CD4-positive, alpha-beta T cell (primary cell): ENCODE measurements around the gene ZNF337. TPM values are rescaled to one million over a fixed set of nuclear protein-coding genes. Genes with fewer than 3 reads are reported as not detected.

Experiments
- ATAC-seq: fragments of 200-7000 bp; cut with Tn5 transposase; one replicate; pipeline ENCODE4 v1.10.0; 2022; ENCODE audit warnings: mild to moderate bottlenecking; ENCODE audit not compliant: poor library complexity
- CTCF ChIA-PET: fragments of 350-600 bp; sonication (Branson Sonifier 250); formaldehyde crosslinking; loops from one replicate; lab custom pipeline; 2021; ENCODE audit warnings: antibody characterized with exemption, inconsistent platforms; lab: Charles Lee
- POLR2A ChIA-PET: fragments of 350-600 bp; sonication (Branson Sonifier 250); formaldehyde crosslinking; loops from one replicate; lab custom pipeline; 2021; ENCODE audit warnings: antibody characterized with exemption, inconsistent platforms; lab: Charles Lee
- DNase-seq, 14 experiments: peaks; one replicate each; pipeline ENCODE4 v3.0.0-alpha.2; 2013 to 2020; ENCODE audit warnings: mixed read lengths in 2 of 14
- H3K27ac ChIP-seq, 2 donors: one replicate each; pipeline versions ENCODE4 v1.5.1 to v1.7.0; 2013; ENCODE audit warnings: low read length in 2 of 2, low read depth in 1 of 2, mild to moderate bottlenecking in 1 of 2
- H3K27me3 ChIP-seq, 2 experiments: 1 replicate in 1 of 2; 2 replicates in 1 of 2; pipeline versions ENCODE4 v1.6.1 to v1.7.0; 2013; ENCODE audit warnings: low read length in 2 of 2, control low read depth in 1 of 2, mild to moderate bottlenecking in 1 of 2, moderate library complexity in 1 of 2; ENCODE audit not compliant: insufficient read depth in 2 of 2, control insufficient read depth in 1 of 2
- H3K36me3 ChIP-seq: one replicate; pipeline ENCODE4 v1.6.1; 2013; ENCODE audit warnings: low read length, control low read depth; ENCODE audit not compliant: insufficient read depth
- H3K4me1 ChIP-seq: one replicate; pipeline ENCODE4 v1.6.1; 2013; ENCODE audit warnings: low read length, control low read depth; ENCODE audit not compliant: insufficient read depth
- H3K4me3 ChIP-seq: one replicate; pipeline ENCODE4 v1.5.1; 2013; ENCODE audit warnings: mild to moderate bottlenecking, low read length, moderate library complexity
- H3K9me3 ChIP-seq, 2 experiments: 1 replicate in 1 of 2; 2 replicates in 1 of 2; pipeline versions ENCODE4 v1.6.1 to v1.7.0; 2013; ENCODE audit warnings: low read length in 2 of 2, mild to moderate bottlenecking in 2 of 2, control low read depth in 1 of 2, moderate library complexity in 1 of 2; ENCODE audit not compliant: control insufficient read depth in 1 of 2, insufficient read depth in 1 of 2
- H3K27ac Mint-ChIP-seq: one replicate; pipeline ENCODE4 v1.8.0; 2020; ENCODE audit warnings: mixed read lengths
- H3K27me3 Mint-ChIP-seq: one replicate; pipeline ENCODE4 v1.8.0; 2021; ENCODE audit warnings: mixed read lengths
- H3K36me3 Mint-ChIP-seq: one replicate; pipeline ENCODE4 v1.8.0; 2021; ENCODE audit warnings: low read depth, mixed read lengths
- H3K4me1 Mint-ChIP-seq: one replicate; pipeline ENCODE4 v1.8.0; 2021; ENCODE audit warnings: low read depth, mixed read lengths
- H3K4me3 Mint-ChIP-seq: one replicate; pipeline ENCODE4 v1.8.0; 2020; ENCODE audit warnings: mild to moderate bottlenecking, mixed read lengths
- H3K9me3 Mint-ChIP-seq: one replicate; pipeline ENCODE4 v1.8.0; 2020; ENCODE audit warnings: mixed read lengths
- intact Hi-C, 2 experiments: fragments of 100-400 bp; cut with DNase I in 1 of 2; cut with micrococcal nuclease in 1 of 2; formaldehyde crosslinking; loops; one replicate each; pipeline versions ENCODE4 v1.15.1 to v1.9.0; 2023 to 2025; cut with DNase I, micrococcal nuclease
- total RNA-seq, 174 experiments: library from RNA in 2 of 174; stranded (reverse) in 2 of 174; gene quantifications; one replicate each; pipeline ENCODE4 v1.2.3 and lab custom pipeline; 2021 to 2026
- TF ChIP-seq, protein P1 (sequence below): fragments of 200-600 bp; IDR thresholded peaks from one replicate; pipeline ENCODE4 v1.8.0; 2022; ENCODE audit warnings: antibody characterized with exemption, mild to moderate bottlenecking

Gene ZNF337
- total RNA-seq, 2 experiments from 2014 or later = 17.9 to 18.1 TPM

DNA sequence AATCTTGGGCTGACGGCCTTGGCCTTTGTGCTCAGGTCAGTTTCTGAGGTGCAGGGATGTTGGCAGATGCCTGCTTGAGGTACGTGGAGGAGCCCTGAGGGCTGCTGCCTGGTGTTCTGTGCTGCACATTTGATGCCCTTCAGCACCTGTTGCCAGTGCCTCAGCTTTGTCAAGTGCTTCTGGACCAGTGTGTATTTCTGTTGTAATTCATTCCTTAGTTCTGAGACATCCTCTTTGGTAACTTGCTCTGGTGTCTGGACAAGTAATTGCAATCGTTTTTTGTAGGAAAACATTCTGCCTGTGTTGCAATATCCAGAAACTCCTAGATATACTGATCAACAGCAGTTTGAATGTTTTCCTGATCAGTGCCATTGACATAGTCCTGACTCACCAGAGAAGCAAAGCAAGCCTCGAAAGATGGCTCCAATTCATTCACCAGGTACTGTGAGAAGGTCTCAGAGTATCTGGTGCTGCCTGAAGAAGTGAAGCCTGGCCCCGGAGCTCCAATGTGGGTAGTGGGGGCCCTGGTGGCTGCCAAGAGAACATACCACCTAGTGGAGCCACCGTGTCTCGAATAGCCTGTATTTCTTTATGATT, 26.7 kb downstream of the ZNF337 start:
- ATAC-seq (no peak), DNase-seq (no peak)
- Mint-ChIP-seq H3K36me3 (peaks cover 22% of the 10 kb centered on the region), H3K9me3 (no peaks in the 10 kb centered on the region), H3K27me3 (no peaks in the 10 kb centered on the region), H3K4me3 (no peak overlapping the region), H3K27ac (no peak overlapping the region), H3K4me1 (no peaks in the 10 kb centered on the region)
- CTCF ChIA-PET = no interaction called here
- Histone ChIP-seq H3K4me3 (no peak overlapping the region), H3K36me3 (peaks cover 16% of the 10 kb centered on the region), H3K27me3 (no peaks in the 10 kb centered on the region), H3K27ac (no peak overlapping the region), H3K9me3 (peaks cover 0 to 3% of the 10 kb centered on the region in 2 experiments), H3K4me1 (no peaks in the 10 kb centered on the region)
- TF ChIP-seq, protein P1, sequence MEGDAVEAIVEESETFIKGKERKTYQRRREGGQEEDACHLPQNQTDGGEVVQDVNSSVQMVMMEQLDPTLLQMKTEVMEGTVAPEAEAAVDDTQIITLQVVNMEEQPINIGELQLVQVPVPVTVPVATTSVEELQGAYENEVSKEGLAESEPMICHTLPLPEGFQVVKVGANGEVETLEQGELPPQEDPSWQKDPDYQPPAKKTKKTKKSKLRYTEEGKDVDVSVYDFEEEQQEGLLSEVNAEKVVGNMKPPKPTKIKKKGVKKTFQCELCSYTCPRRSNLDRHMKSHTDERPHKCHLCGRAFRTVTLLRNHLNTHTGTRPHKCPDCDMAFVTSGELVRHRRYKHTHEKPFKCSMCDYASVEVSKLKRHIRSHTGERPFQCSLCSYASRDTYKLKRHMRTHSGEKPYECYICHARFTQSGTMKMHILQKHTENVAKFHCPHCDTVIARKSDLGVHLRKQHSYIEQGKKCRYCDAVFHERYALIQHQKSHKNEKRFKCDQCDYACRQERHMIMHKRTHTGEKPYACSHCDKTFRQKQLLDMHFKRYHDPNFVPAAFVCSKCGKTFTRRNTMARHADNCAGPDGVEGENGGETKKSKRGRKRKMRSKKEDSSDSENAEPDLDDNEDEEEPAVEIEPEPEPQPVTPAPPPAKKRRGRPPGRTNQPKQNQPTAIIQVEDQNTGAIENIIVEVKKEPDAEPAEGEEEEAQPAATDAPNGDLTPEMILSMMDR = no peak
- POLR2A ChIA-PET = no interaction called here
- intact Hi-C loops = no loop called here

DNA sequence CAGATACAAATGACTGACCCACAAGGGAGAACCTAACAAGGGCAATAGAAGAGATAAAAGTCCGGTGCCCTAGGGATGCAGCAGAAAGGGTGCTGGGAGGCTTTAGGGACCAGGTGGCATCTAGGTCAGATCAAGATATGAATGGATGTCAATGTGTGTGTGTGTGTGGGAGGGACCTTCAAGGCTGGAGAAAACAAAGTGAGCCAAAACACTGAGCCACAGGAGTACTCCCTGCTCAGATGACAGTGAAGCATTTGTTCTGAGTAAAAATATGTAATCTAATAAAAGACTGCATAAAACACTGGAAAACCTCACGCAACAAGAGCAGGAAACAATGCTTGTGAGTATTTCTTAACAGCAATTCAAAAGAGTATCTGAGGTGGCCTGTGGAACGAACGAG, 28.2 kb downstream of the ZNF337 start:
- TF ChIP-seq, protein P1 = no peak
- Mint-ChIP-seq H3K4me1 (no peaks in the 10 kb centered on the region), H3K9me3 (no peaks in the 10 kb centered on the region), H3K4me3 (no peak overlapping the region), H3K27ac (no peak overlapping the region), H3K36me3 (peaks cover 7% of the 10 kb centered on the region), H3K27me3 (no peaks in the 10 kb centered on the region)
- H3K4me3 ChIP-seq = no peak overlapping the region
- intact Hi-C loops = no loop called here
- H3K36me3 ChIP-seq = peaks cover 3% of the 10 kb centered on the region
- ATAC-seq = no peak
- CTCF ChIA-PET = no interaction called here
- H3K27ac ChIP-seq = no peak overlapping the region
- no peaks in the 10 kb centered on the region for H3K27me3 ChIP-seq
- DNase-seq = no peak
- no peaks in the 10 kb centered on the region for H3K4me1 ChIP-seq
- peaks cover 0 to 3% of the 10 kb centered on the region in 2 experiments for H3K9me3 ChIP-seq
- POLR2A ChIA-PET = no interaction called here

DNA sequence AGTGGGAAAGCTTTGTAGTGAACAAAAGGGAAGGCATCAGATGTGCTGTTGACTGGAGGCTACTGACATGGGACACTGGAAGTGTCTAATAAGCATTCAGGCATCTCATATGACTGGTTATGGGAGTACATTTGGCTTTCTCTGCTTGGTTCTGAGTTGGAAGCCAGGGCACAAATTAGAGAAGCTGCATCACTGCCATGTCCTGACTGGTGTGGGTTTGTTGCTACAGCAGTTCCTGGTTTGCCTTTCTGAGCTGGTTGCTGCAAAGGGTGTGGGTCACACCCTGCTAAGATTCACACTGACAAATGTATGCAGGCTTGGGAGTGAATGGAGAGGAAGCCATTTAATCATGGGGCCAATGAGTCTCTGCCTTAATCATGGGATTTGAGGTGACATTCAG, 36.7 kb downstream of the ZNF337 start:
- H3K27ac ChIP-seq = no peak overlapping the region
- ATAC-seq = no peak
- intact Hi-C loops = no loop called here
- TF ChIP-seq, protein P1 = no peak
- CTCF ChIA-PET = no interaction called here
- POLR2A ChIA-PET = no interaction called here
- Mint-ChIP-seq H3K4me1 (no peaks in the 10 kb centered on the region), H3K36me3 (peaks cover 11% of the 10 kb centered on the region), H3K27ac (no peak overlapping the region), H3K9me3 (no peaks in the 10 kb centered on the region), H3K27me3 (no peaks in the 10 kb centered on the region), H3K4me3 (no peak overlapping the region)
- no peaks in the 10 kb centered on the region for H3K4me1 ChIP-seq
- no peak overlapping the region for H3K4me3 ChIP-seq
- no peaks in the 10 kb centered on the region for H3K36me3 ChIP-seq
- no peaks in the 10 kb centered on the region for H3K27me3 ChIP-seq
- H3K9me3 ChIP-seq = no peaks in the 10 kb centered on the region
- no peak for DNase-seq
